Measurements from ENCODE around the gene TMSB10. TPM values are rescaled to one million over a fixed set of nuclear protein-coding genes. Genes with fewer than 3 reads are reported as not detected.

The TMSB10 gene
- total RNA-seq, 2 experiments from 2014 or later: 4,520 to 4,885 TPM

- DNase-seq: no peak
Measured at GRCh38 chr2:84901593-84902120, 3.8 kb upstream of the TMSB10 start.

GRCh38 chr2:84902526-84902925 is 2.9 kb upstream of the TMSB10 start:
- Mint-ChIP-seq H3K27me3 (ENCODE audit: low read depth) (no peaks in the 10 kb centered on the region), H3K4me3 (no peak overlapping the region), H3K4me1 (ENCODE audit: low read depth) (peaks cover 72% of the 10 kb centered on the region), H3K9me3 (ENCODE audit: insufficient read depth) (no peaks in the 10 kb centered on the region), H3K36me3 (ENCODE audit: low read depth) (peaks cover 35% of the 10 kb centered on the region), H3K27ac (no peak overlapping the region)
- ChIA-PET CTCF (interaction anchor here (5.3 to 16.2 kb wide), 3 partner anchors 14 to 22 kb away, joined by 41 to 222 read pairs (median 58); partner anchors contain the start of gene TRABD2A), POLR2A (interaction anchor here (0.6 to 1.2 kb wide), 2 partner anchors 23 to 62 kb away, joined by 3 to 5 read pairs; no protein-coding TSS in a partner anchor)
- DNase-seq: no peak
- ATAC-seq: no peak

More at GRCh38 chr2:84901593-84902120, 3.8 kb upstream of the TMSB10 start:
- Mint-ChIP-seq H3K27ac (no peak overlapping the region), H3K36me3 (ENCODE audit: low read depth) (peaks cover 27% of the 10 kb centered on the region), H3K4me3 (no peak overlapping the region), H3K4me1 (ENCODE audit: low read depth) (peaks cover 74% of the 10 kb centered on the region), H3K9me3 (ENCODE audit: insufficient read depth) (no peaks in the 10 kb centered on the region), H3K27me3 (ENCODE audit: low read depth) (no peaks in the 10 kb centered on the region)
- CTCF ChIA-PET: interaction anchor here (1.5 to 16.2 kb wide), 4 partner anchors 13 to 22 kb away, joined by 3 to 222 read pairs (median 50); partner anchors contain the start of gene TRABD2A
- no peak for ATAC-seq
- POLR2A ChIA-PET: no interaction called here

GRCh38 chr2:84904151-84904550 is 1.3 kb upstream of the TMSB10 start:
- no peak for DNase-seq
- Mint-ChIP-seq H3K4me3 (peak overlapping the region; percentile 93), H3K27ac (peak overlapping the region; percentile 94), H3K4me1 (ENCODE audit: low read depth) (peaks cover 71% of the 10 kb centered on the region), H3K9me3 (ENCODE audit: insufficient read depth) (no peaks in the 10 kb centered on the region), H3K36me3 (ENCODE audit: low read depth) (peaks cover 47% of the 10 kb centered on the region), H3K27me3 (ENCODE audit: low read depth) (peaks cover 2% of the 10 kb centered on the region)
- POLR2A ChIA-PET: interaction anchor here (0.6 to 5.1 kb wide), 7 partner anchors 13 to 461 kb away, joined by 3 to 90 read pairs (median 35); partner anchors contain the start of gene TRABD2A
- no peak for ATAC-seq
- CTCF ChIA-PET: interaction anchor here (1.0 to 16.2 kb wide), 4 partner anchors 8 to 20 kb away, joined by 3 to 222 read pairs (median 4); no protein-coding TSS in a partner anchor

DNA sequence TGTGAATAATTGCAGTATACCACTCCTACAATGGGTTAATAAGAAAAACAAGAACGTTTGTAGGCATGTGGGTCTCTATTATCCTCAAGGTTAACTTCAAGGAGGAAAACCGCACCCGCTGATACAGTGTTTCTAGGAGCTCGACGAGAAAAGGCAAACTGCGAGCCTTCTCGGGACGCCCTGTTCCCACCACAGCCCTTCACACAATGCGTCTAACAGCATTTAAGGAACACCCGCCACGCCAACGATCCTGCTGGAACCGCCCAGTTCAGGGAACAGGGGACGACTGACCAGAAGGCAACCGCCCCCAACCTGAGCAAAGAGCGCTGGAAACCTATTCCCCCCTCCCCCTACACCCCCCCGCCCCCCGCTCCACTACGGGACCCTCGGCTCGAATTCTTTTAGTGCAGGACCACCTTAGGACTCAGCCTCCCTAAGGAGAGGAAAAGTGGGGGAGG is 710 bp upstream of the TMSB10 start:
- ChIA-PET POLR2A (interaction anchor here (1.1 to 5.1 kb wide), 10 partner anchors 10 to 67 kb away, joined by 3 to 90 read pairs (median 22); partner anchors contain the start of genes KCMF1 and TRABD2A), CTCF (interaction anchor here (1.0 to 16.2 kb wide), 5 partner anchors 9 to 19 kb away, joined by 3 to 222 read pairs (median 4); no protein-coding TSS in a partner anchor)
- H3K36me3 Mint-ChIP-seq (ENCODE audit: low read depth): peaks cover 53% of the 10 kb centered on the region
- H3K4me1 Mint-ChIP-seq (ENCODE audit: low read depth): peaks cover 71% of the 10 kb centered on the region
- peak overlapping the region; percentile 94 for H3K27ac Mint-ChIP-seq
- no peaks in the 10 kb centered on the region for H3K9me3 Mint-ChIP-seq (ENCODE audit: insufficient read depth)
- peaks cover 2% of the 10 kb centered on the region for H3K27me3 Mint-ChIP-seq (ENCODE audit: low read depth)
- peak; percentile 66 for DNase-seq
- H3K4me3 Mint-ChIP-seq: peak overlapping the region; percentile 93
- no peak for ATAC-seq

- Mint-ChIP-seq H3K27me3 (ENCODE audit: low read depth) (peaks cover 2% of the 10 kb centered on the region), H3K9me3 (ENCODE audit: insufficient read depth) (peaks cover 5% of the 10 kb centered on the region), H3K27ac (peak overlapping the region; percentile 95), H3K4me3 (peak overlapping the region; percentile 93), H3K36me3 (ENCODE audit: low read depth) (peaks cover 59% of the 10 kb centered on the region), H3K4me1 (ENCODE audit: low read depth) (peaks cover 69% of the 10 kb centered on the region)
- DNase-seq (peak; percentile 75), ATAC-seq (peak; percentile 8)
- ChIA-PET CTCF (interaction anchor here (0.6 to 16.2 kb wide), 16 partner anchors 8 to 394 kb away, joined by 3 to 222 read pairs (median 5); partner anchors contain the start of genes DNAH6 and TRABD2A), POLR2A (interaction anchor here (0.8 to 5.1 kb wide), 20 partner anchors 8 to 125 kb away, joined by 3 to 90 read pairs (median 8); partner anchors contain the start of genes KCMF1 and TRABD2A)
Measured at GRCh38 chr2:84906108-84906899, 848 bp downstream of the TMSB10 start.

DNA sequence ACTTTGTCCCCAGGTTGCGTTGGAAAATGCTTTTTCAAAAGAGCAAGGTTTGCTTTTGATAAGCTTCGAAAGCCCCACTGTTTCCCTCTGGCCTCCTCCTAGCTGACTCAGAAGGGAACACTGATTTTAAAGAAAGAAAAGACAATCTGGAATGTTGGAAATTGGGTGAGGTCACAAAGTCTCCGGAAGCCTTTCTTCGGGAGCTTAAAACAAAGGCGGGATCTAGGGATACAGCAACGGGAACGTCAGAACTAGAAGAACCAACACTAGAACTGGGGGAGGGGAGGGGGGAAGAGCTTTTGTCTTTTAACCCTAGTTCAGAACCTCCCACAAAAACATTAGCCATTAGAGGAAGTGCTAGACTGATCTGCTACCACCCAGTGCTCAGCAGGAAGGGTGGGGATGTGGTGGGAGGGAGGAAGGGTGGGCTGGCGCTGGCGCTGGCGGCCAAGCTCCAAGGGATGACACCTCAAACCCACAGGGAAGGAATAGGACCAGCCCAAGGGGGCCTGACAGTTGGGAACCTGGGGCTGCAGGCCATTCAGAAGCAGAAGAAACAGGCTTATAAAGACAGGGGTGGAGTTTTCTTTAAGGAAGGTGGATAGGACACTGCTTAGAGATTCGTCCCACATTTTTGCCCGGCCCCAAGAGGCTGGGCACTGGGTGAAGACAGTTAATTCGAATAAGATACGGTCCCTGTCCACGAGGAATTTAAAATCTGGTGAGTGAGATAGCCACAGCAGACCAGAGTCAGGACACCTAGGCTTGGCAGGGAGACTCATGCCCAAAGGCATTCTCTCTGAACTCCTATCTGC is 1.7 kb downstream of the TMSB10 start:
- ATAC-seq (peak; percentile 24), DNase-seq (peak; percentile 78)
- Mint-ChIP-seq H3K4me1 (ENCODE audit: low read depth) (peaks cover 68% of the 10 kb centered on the region), H3K27me3 (ENCODE audit: low read depth) (peaks cover 2% of the 10 kb centered on the region), H3K4me3 (peak overlapping the region; percentile 93), H3K36me3 (ENCODE audit: low read depth) (peaks cover 57% of the 10 kb centered on the region), H3K27ac (peak overlapping the region; percentile 95), H3K9me3 (ENCODE audit: insufficient read depth) (peaks cover 5% of the 10 kb centered on the region)
- ChIA-PET POLR2A (interaction anchor here (0.8 to 5.1 kb wide), 19 partner anchors 9 to 65 kb away, joined by 3 to 90 read pairs (median 8); partner anchors contain the start of gene TRABD2A), CTCF (interaction anchor here (0.6 to 16.2 kb wide), 15 partner anchors 9 to 393 kb away, joined by 3 to 222 read pairs (median 5); partner anchors contain the start of gene TRABD2A)

- DNase-seq (peak; percentile 84), ATAC-seq (peak; percentile 14)
- H3K4me1 Mint-ChIP-seq (ENCODE audit: low read depth): peaks cover 51% of the 10 kb centered on the region
- peaks cover 5% of the 10 kb centered on the region for H3K9me3 Mint-ChIP-seq (ENCODE audit: insufficient read depth)
- peaks cover 2% of the 10 kb centered on the region for H3K27me3 Mint-ChIP-seq (ENCODE audit: low read depth)
- peak overlapping the region; percentile 95 for H3K27ac Mint-ChIP-seq
- ChIA-PET CTCF (interaction anchor here (1.0 to 16.2 kb wide), 4 partner anchors 11 to 27 kb away, joined by 3 to 222 read pairs (median 19); no protein-coding TSS in a partner anchor), POLR2A (interaction anchor here (0.7 to 5.1 kb wide), 12 partner anchors 10 to 445 kb away, joined by 3 to 90 read pairs (median 5); partner anchors contain the start of genes ELMOD3 and RETSAT)
- peak overlapping the region; percentile 93 for H3K4me3 Mint-ChIP-seq
- H3K36me3 Mint-ChIP-seq (ENCODE audit: low read depth): peaks cover 50% of the 10 kb centered on the region
Measured at GRCh38 chr2:84908948-84909713, 3.7 kb downstream of the TMSB10 start.

GRCh38 chr2:84911135-84911678 is 5.8 kb downstream of the TMSB10 start:
- Mint-ChIP-seq H3K9me3 (ENCODE audit: insufficient read depth) (peaks cover 5% of the 10 kb centered on the region), H3K4me1 (ENCODE audit: low read depth) (peaks cover 43% of the 10 kb centered on the region), H3K4me3 (no peak overlapping the region), H3K27ac (no peak overlapping the region), H3K36me3 (ENCODE audit: low read depth) (peaks cover 41% of the 10 kb centered on the region), H3K27me3 (ENCODE audit: low read depth) (peaks cover 2% of the 10 kb centered on the region)
- ChIA-PET POLR2A (no interaction called here), CTCF (interaction anchor here (1.6 to 2.1 kb wide), 3 partner anchors 9 to 29 kb away, joined by 5 to 18 read pairs (median 5); no protein-coding TSS in a partner anchor)
- DNase-seq (no peak), ATAC-seq (no peak)

DNA sequence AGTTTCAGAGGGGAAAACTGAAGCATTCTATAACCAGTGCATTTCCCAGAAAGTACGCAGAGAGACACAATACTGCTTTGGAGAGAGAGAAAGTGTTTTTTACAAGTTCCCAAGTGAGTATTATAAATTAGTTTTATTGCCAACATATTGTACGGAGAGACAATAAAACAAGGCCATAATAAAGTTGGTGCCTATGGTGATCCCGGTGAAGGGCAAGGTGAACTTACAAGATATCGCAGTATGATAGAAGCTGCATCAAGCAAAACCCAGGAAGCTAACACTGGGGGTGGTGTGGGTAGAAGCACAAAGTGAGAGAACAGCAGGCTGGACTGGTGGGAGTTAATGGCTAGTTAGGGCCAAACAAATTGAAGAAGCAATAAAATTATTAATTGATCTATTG is 7.5 kb downstream of the TMSB10 start:
- no peak for ATAC-seq
- peaks cover 24% of the 10 kb centered on the region for H3K36me3 Mint-ChIP-seq (ENCODE audit: low read depth)
- ChIA-PET POLR2A (interaction anchor here (0.6 kb wide), 1 partner anchor 24 kb away, joined by 4 read pairs; no protein-coding TSS in a partner anchor), CTCF (interaction anchor here (1.0 to 3.1 kb wide), 2 partner anchors 13 to 30 kb away, joined by 3 to 22 read pairs; no protein-coding TSS in a partner anchor)
- H3K9me3 Mint-ChIP-seq (ENCODE audit: insufficient read depth): peaks cover 5% of the 10 kb centered on the region
- no peak overlapping the region for H3K27ac Mint-ChIP-seq
- no peak for DNase-seq
- H3K4me3 Mint-ChIP-seq: no peak overlapping the region
- H3K27me3 Mint-ChIP-seq (ENCODE audit: low read depth): peaks cover 2% of the 10 kb centered on the region
- H3K4me1 Mint-ChIP-seq (ENCODE audit: low read depth): peaks cover 41% of the 10 kb centered on the region

- ATAC-seq: no peak
- ChIA-PET CTCF (interaction anchor here (0.6 to 3.1 kb wide), 2 partner anchors 12 to 377 kb away, joined by 3 to 22 read pairs; no protein-coding TSS in a partner anchor), POLR2A (no interaction called here)
- Mint-ChIP-seq H3K36me3 (ENCODE audit: low read depth) (peaks cover 10% of the 10 kb centered on the region), H3K9me3 (ENCODE audit: insufficient read depth) (peaks cover 5% of the 10 kb centered on the region), H3K4me1 (ENCODE audit: low read depth) (peaks cover 40% of the 10 kb centered on the region), H3K27ac (no peak overlapping the region), H3K4me3 (no peak overlapping the region), H3K27me3 (ENCODE audit: low read depth) (no peaks in the 10 kb centered on the region)
- no peak for DNase-seq
Measured at GRCh38 chr2:84914334-84914733, 8.9 kb downstream of the TMSB10 start.
